OCI-LY7 (cell line): ENCODE data around the gene MALSU1. TPM values are rescaled to one million over a fixed set of nuclear protein-coding genes. Genes with fewer than 3 reads are reported as not detected.

Experiments used
- BruUV-seq: library from RNA; stranded (reverse); fragments of 400-500 nt; replicated peaks from 2 replicates; lab custom pipeline; 2021; lab: Mats Ljungman, UMichigan
- CTCF ChIA-PET: fragments of 300-600 bp; sonication (Branson Sonifier 250); formaldehyde crosslinking; loops from one replicate; lab custom pipeline; 2022; ENCODE audit warnings: antibody characterized with exemption; ENCODE audit not compliant: unreplicated experiment; lab: Charles Lee
- POLR2A ChIA-PET: fragments of 300-600 bp; sonication (Branson Sonifier 250); formaldehyde crosslinking; loops from one replicate; lab custom pipeline; 2022; ENCODE audit warnings: antibody characterized with exemption; lab: Charles Lee
- DNase-seq: peaks from one replicate; pipeline ENCODE4 v3.0.0-alpha.2; 2015; ENCODE audit warnings: low spot score
- H2AFZ ChIP-seq: fragments of 200-600 bp; sonication (generic), shearing (Covaris generic); 2 replicates; pipeline ENCODE4 v1.6.1; 2014; ENCODE audit warnings: mild to moderate bottlenecking, antibody characterized with exemption, low read length, moderate library complexity
- H3K27ac ChIP-seq: fragments of 200-600 bp; sonication (generic); 2 replicates; pipeline ENCODE4 v1.5.1; 2014; ENCODE audit warnings: mixed run types, low read depth, mild to moderate bottlenecking, moderate library complexity, low read length, inconsistent platforms; ENCODE audit not compliant: poor library complexity, severe bottlenecking
- H3K36me3 ChIP-seq: fragments of 200-600 bp; sonication (generic); 2 replicates; pipeline ENCODE4 v1.6.1; 2014; ENCODE audit warnings: mild to moderate bottlenecking, antibody characterized with exemption, low read length, moderate library complexity, mixed read lengths; ENCODE audit not compliant: insufficient read depth
- H3K4me1 ChIP-seq: fragments of 200-600 bp; sonication (generic); 2 replicates; pipeline ENCODE4 v1.5.1; 2014; ENCODE audit warnings: mild to moderate bottlenecking, low read length; ENCODE audit not compliant: insufficient read depth, poor library complexity, severe bottlenecking
- H3K4me2 ChIP-seq: fragments of 200-600 bp; sonication (generic); 2 replicates; pipeline ENCODE4 v1.6.1; 2014; ENCODE audit warnings: mild to moderate bottlenecking, low read length
- H3K4me3 ChIP-seq: fragments of 200-600 bp; sonication (generic); 2 replicates; pipeline ENCODE4 v1.5.1; 2014; ENCODE audit warnings: mild to moderate bottlenecking, low read depth, low read length; ENCODE audit not compliant: poor library complexity, severe bottlenecking
- H3K79me2 ChIP-seq: fragments of 200-600 bp; sonication (generic); 2 replicates; pipeline ENCODE4 v1.6.1; 2016; ENCODE audit warnings: low read depth, mild to moderate bottlenecking, low read length, moderate library complexity, mixed read lengths; ENCODE audit not compliant: insufficient read depth
- H3K9me2 ChIP-seq: fragments of 200-600 bp; sonication (generic); 2 replicates; pipeline ENCODE4 v1.6.1; 2016; ENCODE audit warnings: mild to moderate bottlenecking, low read length, mixed read lengths; ENCODE audit not compliant: insufficient read depth
- H3K9me3 ChIP-seq: fragments of 200-600 bp; sonication (generic); 2 replicates; pipeline ENCODE4 v1.6.1; 2014; ENCODE audit warnings: mild to moderate bottlenecking, mixed run types, low read length, mixed read lengths
- H4K20me1 ChIP-seq: fragments of 200-600 bp; sonication (generic); 2 replicates; pipeline ENCODE4 v1.6.1; 2014; ENCODE audit warnings: mild to moderate bottlenecking, antibody characterized with exemption, low read length, moderate library complexity, mixed read lengths; ENCODE audit not compliant: insufficient read depth
- CTCF ChIP-seq: fragments of 200-600 bp; sonication (generic); conservative IDR thresholded peaks from 2 replicates; pipeline ENCODE4 v1.5.1; 2014; ENCODE audit warnings: mild to moderate bottlenecking, antibody characterized with exemption, low read length, moderate library complexity, mixed read lengths
- EZH2phosphoT487 ChIP-seq: fragments of 200-600 bp; sonication (generic); IDR thresholded peaks from 2 replicates; pipeline ENCODE4 v1.6.1; 2018; ENCODE audit warnings: low read depth, borderline replicate concordance, mild to moderate bottlenecking, mixed run types, antibody characterized with exemption, low read length, moderate library complexity, mixed read lengths
- intact Hi-C: fragments of 100-400 bp; cut with micrococcal nuclease; formaldehyde crosslinking; loops from one replicate; pipeline ENCODE4 v1.10.0; 2022; ENCODE audit not compliant: unreplicated experiment
- total RNA-seq, 2 experiments: library from RNA; depleted of rRNA in 1 of 2; stranded (reverse); fragments of >200 nt in 1 of 2; shearing (Covaris generic) in 1 of 2; gene quantifications; 2 replicates each; pipeline ENCODE4 v1.2.3, GENCODE V29; 2014 to 2022

Gene MALSU1
- total RNA-seq, 2 experiments from 2014 or later, result 66.4 to 107 TPM

GRCh38 chr7:23267357-23267756, 31.8 kb upstream of the MALSU1 start:
- Histone ChIP-seq H3K4me1 (no peaks in the 10 kb centered on the region), H3K4me2 (no peak overlapping the region), H3K4me3 (no peak overlapping the region), H3K9me3 (no peaks in the 10 kb centered on the region), H3K79me2 (no peaks in the 10 kb centered on the region), H3K27ac (no peak overlapping the region), H3K36me3 (no peaks in the 10 kb centered on the region), H4K20me1 (no peaks in the 10 kb centered on the region), H2AFZ (no peak overlapping the region), H3K9me2 (no peaks in the 10 kb centered on the region)
- ChIA-PET CTCF (no interaction called here), POLR2A (no interaction called here)
- TF ChIP-seq EZH2phosphoT487 (no peak), CTCF (no peak)
- intact Hi-C loops, result no loop called here
- no TSS peak for BruUV-seq
- no peak for DNase-seq

GRCh38 chr7:23268167-23268566, 31.0 kb upstream of the MALSU1 start:
- no peak for DNase-seq
- no peak overlapping the region for H3K4me3 ChIP-seq
- no peaks in the 10 kb centered on the region for H3K9me3 ChIP-seq
- ChIA-PET CTCF (no interaction called here), POLR2A (interaction anchor here (0.6 to 0.8 kb wide), 5 partner anchors 9 to 172 kb away, joined by 3 to 6 read pairs (median 4); no protein-coding TSS in a partner anchor)
- H2AFZ ChIP-seq, result no peak overlapping the region
- TF ChIP-seq CTCF, result no peak
- TF ChIP-seq EZH2phosphoT487, result no peak
- intact Hi-C loops, result no loop called here
- no peak overlapping the region for H3K27ac ChIP-seq
- no peak overlapping the region for H3K4me2 ChIP-seq
- H3K79me2 ChIP-seq, result no peaks in the 10 kb centered on the region
- H3K4me1 ChIP-seq, result peaks cover 4% of the 10 kb centered on the region
- no TSS peak for BruUV-seq
- H3K9me2 ChIP-seq, result no peaks in the 10 kb centered on the region
- H3K36me3 ChIP-seq, result no peaks in the 10 kb centered on the region
- no peaks in the 10 kb centered on the region for H4K20me1 ChIP-seq

DNA sequence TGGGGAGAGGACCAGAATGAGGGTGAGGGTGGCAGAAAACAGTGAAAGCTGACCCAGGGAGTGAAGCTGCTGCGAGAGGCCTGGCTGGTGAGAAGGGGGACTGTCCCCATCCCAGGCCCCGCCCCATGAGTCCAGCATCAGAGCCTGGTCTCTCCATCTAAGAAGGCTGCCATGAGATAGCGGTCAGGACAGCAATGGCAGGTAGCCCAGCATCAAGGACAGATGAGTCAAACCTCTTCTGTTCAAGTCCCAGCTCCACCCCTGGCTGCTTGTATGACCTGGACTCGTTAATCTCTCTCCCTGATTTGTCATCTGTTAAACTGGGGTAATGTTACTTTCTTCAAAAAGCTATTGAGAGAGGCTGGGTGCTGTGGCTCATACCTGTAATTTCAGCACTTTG, 30.4 kb upstream of the MALSU1 start:
- H3K9me3 ChIP-seq, result no peaks in the 10 kb centered on the region
- H4K20me1 ChIP-seq, result no peaks in the 10 kb centered on the region
- H3K4me3 ChIP-seq, result no peak overlapping the region
- TF ChIP-seq EZH2phosphoT487 (no peak), CTCF (no peak)
- no peak for DNase-seq
- H3K79me2 ChIP-seq, result no peaks in the 10 kb centered on the region
- POLR2A ChIA-PET, result interaction anchor here (0.6 to 0.8 kb wide), 3 partner anchors 14 to 52 kb away, joined by 4 to 6 read pairs (median 4); no protein-coding TSS in a partner anchor
- no peak overlapping the region for H2AFZ ChIP-seq
- no TSS peak for BruUV-seq
- peaks cover 10% of the 10 kb centered on the region for H3K4me1 ChIP-seq
- no peak overlapping the region for H3K27ac ChIP-seq
- no peak overlapping the region for H3K4me2 ChIP-seq
- intact Hi-C loops, result no loop called here
- H3K36me3 ChIP-seq, result no peaks in the 10 kb centered on the region
- CTCF ChIA-PET, result no interaction called here
- H3K9me2 ChIP-seq, result no peaks in the 10 kb centered on the region
